ENCODE data around the gene NPC2.
"Not testable (repeated sequence)": the region's sequence is repeated elsewhere in the genome, so short reads cannot be mapped to it uniquely, and the experiment has no call there.

The NPC2 gene

DNA sequence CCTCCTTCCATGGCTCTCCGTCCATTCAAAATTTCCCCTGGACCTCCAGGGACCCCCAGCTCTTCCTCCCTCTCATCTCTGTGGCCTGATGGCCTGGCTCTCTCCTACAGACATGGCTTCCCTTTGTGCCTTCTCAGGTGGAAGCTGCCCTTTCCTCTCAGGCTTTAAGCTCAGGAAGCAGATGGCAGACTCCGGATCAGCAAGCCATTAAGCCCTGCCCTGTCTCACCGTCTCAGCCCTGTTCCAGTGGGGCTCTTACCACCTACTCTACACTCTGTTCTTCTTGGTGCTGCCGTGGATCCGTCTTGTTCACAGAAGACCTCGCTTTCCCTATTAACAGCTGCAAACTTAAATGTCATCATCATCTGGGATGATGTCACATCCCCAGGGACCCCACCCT is 33.1 kb downstream of the NPC2 start:
- TF ChIP-seq Cebpa-rat (IDR thresholded peaks at IDR 0.05): no peak

DNA sequence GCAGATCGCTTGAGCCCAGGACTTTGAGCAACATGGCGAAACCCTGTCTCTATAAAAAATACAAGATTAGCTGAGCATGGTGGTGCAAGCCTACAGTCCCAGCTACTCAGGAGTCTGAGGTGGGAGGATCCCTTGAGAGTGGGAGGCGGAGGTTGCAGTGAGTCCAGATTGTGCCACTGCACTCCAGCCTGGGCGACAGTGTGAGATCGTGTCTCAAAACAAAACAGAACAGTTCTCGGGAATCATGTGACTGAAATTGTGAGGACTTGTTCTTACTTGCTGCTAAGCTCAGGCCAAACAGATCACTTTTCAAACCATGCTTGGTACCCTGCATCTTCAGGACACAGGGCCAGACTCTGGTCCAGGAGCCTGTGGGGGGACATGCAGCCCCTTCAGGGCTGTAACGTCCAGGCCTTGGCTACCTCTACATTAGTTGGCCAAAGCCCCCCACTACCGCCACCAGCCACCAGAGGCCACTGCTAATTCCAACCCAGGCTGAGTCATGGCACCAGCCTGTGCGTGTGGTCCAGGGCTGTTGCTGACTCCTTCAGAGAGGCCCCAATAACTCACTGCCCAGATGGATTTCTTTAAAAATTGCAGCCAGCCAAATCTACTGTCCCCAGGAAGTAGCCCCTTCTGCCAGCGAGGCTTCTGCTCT is 33.7 kb downstream of the NPC2 start:
- TF ChIP-seq Cebpa-rat (IDR thresholded peaks at IDR 0.05): no peak
- no peaks in the 10 kb centered on the region for H3K27me3 ChIP-seq
- no peak overlapping the region for H3K27ac ChIP-seq
- H3K36me3 ChIP-seq: no peaks in the 10 kb centered on the region
- no peaks in the 10 kb centered on the region for H4K20me1 ChIP-seq
- peaks cover 62% of the 10 kb centered on the region for H3K4me1 ChIP-seq
- H3K4me2 ChIP-seq: peak overlapping the region; percentile 12; the same call in 1 of the 2 replicates
- no peaks in the 10 kb centered on the region for H3K9me3 ChIP-seq
- no peak overlapping the region for H3K9ac ChIP-seq
- no peak overlapping the region for H3K4me3 ChIP-seq

More for the DNA sequence above, 33.1 kb downstream of the NPC2 start:
- Histone ChIP-seq H4K20me1 (no peaks in the 10 kb centered on the region), H3K27me3 (no peaks in the 10 kb centered on the region), H3K4me2 (peak overlapping the region; percentile 12; the same call in 1 of the 2 replicates), H3K9ac (no peak overlapping the region), H3K27ac (no peak overlapping the region), H3K9me3 (no peaks in the 10 kb centered on the region), H3K4me3 (no peak overlapping the region), H3K36me3 (no peaks in the 10 kb centered on the region), H3K4me1 (peaks cover 57% of the 10 kb centered on the region)

DNA sequence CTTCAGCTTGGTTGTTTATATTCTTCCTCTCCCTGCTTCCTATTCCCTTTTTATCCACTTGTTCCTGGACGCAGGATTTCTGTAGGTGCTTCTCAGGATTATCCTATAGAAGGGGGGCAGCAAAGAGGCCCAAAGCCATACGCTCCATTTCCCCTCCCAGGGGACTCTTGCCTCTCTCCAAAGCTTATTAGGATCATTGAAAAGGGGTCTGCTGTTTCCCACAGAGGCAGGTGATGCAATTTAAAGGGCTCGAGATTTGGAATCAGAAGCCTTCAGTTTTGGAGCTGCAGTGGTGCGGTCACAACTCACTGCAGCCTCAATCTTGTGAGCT is 35.6 kb downstream of the NPC2 start:
- Histone ChIP-seq H4K20me1 (no peaks in the 10 kb centered on the region), H3K27me3 (no peaks in the 10 kb centered on the region), H3K4me1 (peaks cover 66% of the 10 kb centered on the region), H3K27ac (peak overlapping the region; percentile 18; the same call in 1 of the 2 replicates), H3K9me3 (no peaks in the 10 kb centered on the region), H3K9ac (no peak overlapping the region), H3K4me2 (peak overlapping the region; percentile 75), H3K4me3 (no peak overlapping the region), H3K36me3 (no peaks in the 10 kb centered on the region)
- TF ChIP-seq Cebpa-rat (IDR thresholded peaks at IDR 0.05): no peak

DNA sequence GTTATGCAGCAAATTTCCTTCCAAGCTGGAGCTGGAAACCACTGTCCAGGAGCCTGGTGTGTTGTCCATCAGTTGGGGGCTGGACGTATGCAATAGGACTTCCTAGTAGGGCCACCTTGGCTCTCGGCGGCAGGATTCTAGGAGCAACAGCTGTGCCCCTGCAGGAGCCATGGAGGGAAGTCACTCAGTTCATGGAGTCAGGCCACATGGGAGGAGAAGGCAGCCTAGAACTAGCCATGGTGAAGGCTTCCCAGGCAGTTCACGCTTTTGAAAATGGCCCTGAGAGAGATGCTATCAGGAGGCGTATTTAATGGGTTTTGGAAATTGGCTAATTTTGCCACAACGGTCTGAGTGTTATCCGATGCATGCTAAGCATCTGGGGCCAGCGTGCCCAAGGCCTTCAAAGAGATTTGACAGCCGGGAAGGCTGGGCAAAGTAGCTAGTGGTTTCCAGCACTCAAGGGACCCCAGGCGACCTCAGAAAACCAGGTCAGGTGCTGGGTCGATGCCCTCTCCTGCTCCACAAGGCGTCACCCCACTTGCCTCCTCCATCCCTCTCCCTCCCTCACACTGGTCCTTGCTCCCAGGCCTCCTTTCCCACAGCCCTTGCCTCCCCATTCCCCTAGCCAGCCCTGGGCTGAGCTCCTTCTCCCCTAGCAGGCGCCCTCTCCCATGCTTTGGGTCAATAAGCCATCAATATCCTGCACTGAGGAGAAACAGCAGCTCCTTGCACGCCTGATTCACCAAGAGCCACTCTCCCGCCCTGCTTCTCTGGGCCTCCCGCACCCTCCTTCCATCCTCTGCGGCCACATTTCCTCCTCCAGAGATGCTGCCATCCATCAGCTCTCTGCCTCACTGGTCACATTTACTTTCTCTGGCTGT is 36.2 kb downstream of the NPC2 start:
- H3K9ac ChIP-seq: no peak overlapping the region
- H3K9me3 ChIP-seq: no peaks in the 10 kb centered on the region
- H3K4me1 ChIP-seq: peaks cover 66% of the 10 kb centered on the region
- H3K4me2 ChIP-seq: peak overlapping the region; percentile 75
- peak overlapping the region; percentile 18; the same call in 1 of the 2 replicates for H3K27ac ChIP-seq
- no peaks in the 10 kb centered on the region for H3K27me3 ChIP-seq
- no peaks in the 10 kb centered on the region for H4K20me1 ChIP-seq
- TF ChIP-seq Cebpa-rat (IDR thresholded peaks at IDR 0.05): no peak
- no peaks in the 10 kb centered on the region for H3K36me3 ChIP-seq
- H3K4me3 ChIP-seq: 0 out of 2 replicates have a peak overlapping the region, but pooled peaks have one; percentile 9

DNA sequence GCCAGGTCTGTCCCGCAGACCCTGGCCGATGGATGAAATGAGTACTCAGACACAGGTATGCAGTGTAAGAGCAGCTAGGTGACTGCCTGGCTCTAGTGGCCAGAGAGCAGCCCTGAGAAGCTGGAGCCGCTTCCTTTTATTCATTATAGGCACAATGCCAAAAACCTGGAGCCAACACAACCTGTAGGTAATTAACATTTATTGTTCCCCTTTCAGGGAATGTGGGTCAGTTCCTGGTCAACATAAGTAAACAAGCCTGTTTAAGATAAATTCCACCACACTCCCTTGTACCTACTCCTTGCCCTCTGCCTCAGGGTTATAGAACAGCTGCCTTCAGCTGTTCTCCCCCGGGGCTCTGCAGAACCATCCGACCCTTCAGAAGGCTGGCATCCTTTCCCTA is 38.7 kb downstream of the NPC2 start:
- not testable (repeated sequence) for H3K36me3 ChIP-seq, H3K9ac ChIP-seq, H3K9me3 ChIP-seq, H3K4me3 ChIP-seq, H3K27me3 ChIP-seq, H4K20me1 ChIP-seq, H3K27ac ChIP-seq
- H3K4me2 ChIP-seq: peak overlapping the region; percentile 14; the same call in 1 of the 2 replicates
- peaks cover 50% of the 10 kb centered on the region for H3K4me1 ChIP-seq

DNA sequence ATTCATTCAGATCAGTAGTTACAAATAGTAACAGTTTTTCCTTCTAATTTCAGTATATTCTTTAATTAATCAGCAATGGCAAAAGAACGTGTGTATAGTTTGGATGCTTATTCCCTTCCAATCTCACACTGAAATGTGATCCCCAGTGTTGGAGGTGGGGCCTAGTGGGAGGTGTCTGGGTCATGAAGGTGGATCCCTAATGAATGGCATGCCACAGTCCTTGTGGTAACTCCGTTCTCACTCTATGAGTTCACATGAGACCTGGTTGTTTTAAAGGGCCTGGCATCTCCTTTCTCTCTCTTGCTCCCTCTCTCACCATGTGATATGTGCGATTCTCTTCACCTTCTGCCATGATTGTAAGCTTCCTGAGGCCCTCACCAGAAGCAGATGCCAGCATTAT is 48.2 kb downstream of the NPC2 start:
- Histone ChIP-seq H3K4me1 (no peaks in the 10 kb centered on the region), H3K4me2 (no peak overlapping the region), H3K36me3 (no peaks in the 10 kb centered on the region), H3K27ac (no peak overlapping the region), H3K9ac (no peak overlapping the region), H3K27me3 (no peaks in the 10 kb centered on the region), H4K20me1 (no peaks in the 10 kb centered on the region), H3K4me3 (no peak overlapping the region), H3K9me3 (no peaks in the 10 kb centered on the region)
- TF ChIP-seq Cebpa-rat (IDR thresholded peaks at IDR 0.05): no peak

DNA sequence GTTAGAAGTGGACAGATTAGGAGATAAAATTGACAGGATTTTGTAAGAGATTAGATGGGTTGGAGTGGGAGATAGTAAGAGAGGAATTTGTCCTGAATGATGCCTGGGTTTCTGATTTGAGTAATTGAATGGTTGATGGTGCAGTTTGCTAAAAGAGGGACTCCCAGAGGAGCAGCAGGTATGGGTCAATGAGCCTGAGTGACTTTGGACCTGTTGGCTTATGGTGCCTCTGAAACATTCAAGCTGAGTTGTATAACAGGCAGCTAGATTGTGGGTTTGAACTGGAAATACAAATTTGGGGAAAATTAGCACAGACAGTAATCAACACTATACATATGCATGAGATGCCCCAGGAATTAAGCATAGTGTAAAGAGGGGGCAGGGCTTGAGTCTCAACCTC is 50.3 kb downstream of the NPC2 start:
- no peaks in the 10 kb centered on the region for H4K20me1 ChIP-seq
- H3K9ac ChIP-seq: no peak overlapping the region
- no peak overlapping the region for H3K27ac ChIP-seq
- H3K4me2 ChIP-seq: no peak overlapping the region
- H3K36me3 ChIP-seq: no peaks in the 10 kb centered on the region
- no peak for TF ChIP-seq Cebpa-rat (IDR thresholded peaks at IDR 0.05)
- no peaks in the 10 kb centered on the region for H3K27me3 ChIP-seq
- no peaks in the 10 kb centered on the region for H3K4me1 ChIP-seq
- H3K4me3 ChIP-seq: no peak overlapping the region
- no peaks in the 10 kb centered on the region for H3K9me3 ChIP-seq

DNA sequence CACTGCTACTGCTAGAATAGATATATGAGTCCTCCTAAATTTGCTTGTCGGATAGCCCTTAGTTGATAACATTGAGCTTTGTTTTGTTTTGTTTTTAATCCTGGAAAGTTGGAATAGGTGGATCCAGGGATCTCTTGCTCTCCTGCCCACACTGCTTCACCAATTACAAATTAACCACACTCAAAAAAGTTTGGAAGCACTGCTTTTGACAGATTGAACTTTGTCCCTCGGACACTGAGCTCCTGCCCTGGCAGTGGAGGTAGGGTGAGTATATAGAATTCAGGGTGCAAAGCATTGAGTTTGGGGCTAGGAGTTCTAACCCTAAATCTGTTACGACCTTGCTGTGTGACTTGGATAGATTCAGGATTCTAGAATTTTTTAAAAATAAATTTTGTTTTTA is 52.0 kb downstream of the NPC2 start:
- Histone ChIP-seq H3K4me2 (no peak overlapping the region), H3K9me3 (no peaks in the 10 kb centered on the region), H3K27ac (no peak overlapping the region), H3K27me3 (no peaks in the 10 kb centered on the region), H3K36me3 (no peaks in the 10 kb centered on the region), H4K20me1 (no peaks in the 10 kb centered on the region), H3K9ac (no peak overlapping the region), H3K4me1 (no peaks in the 10 kb centered on the region), H3K4me3 (no peak overlapping the region)
- TF ChIP-seq Cebpa-rat (IDR thresholded peaks at IDR 0.05): no peak

DNA sequence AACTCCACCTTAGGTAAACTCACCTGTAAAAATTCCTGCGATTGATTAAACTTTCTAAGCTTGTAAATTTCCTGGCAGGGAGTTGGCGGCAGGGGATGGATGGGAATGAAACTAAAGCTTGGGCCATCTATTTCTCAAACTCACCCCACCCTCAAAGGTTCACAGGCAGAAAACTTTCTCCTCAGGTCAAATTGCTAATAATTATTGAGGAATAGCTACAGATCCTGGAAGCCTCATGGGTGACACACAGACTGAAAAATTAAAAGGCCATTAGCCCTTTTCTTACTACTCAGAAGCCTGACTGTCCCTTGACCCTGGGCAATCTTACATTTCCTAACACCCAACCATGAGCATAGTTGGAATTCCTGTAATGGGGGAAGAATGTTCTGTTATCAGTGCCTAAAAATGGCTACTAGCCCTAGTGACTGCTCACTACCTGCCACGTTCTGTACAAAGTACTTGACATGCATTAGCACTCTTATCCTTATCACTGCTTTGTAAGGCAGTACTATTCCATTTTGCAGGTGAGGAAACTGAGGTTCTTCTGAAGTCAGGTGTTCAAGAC is 54.7 kb downstream of the NPC2 start:
- no peaks in the 10 kb centered on the region for H3K9me3 ChIP-seq
- H3K9ac ChIP-seq: no peak overlapping the region
- H3K4me1 ChIP-seq: no peaks in the 10 kb centered on the region
- H3K4me2 ChIP-seq: no peak overlapping the region
- H3K27ac ChIP-seq: no peak overlapping the region
- H3K27me3 ChIP-seq: no peaks in the 10 kb centered on the region
- no peaks in the 10 kb centered on the region for H3K36me3 ChIP-seq
- no peaks in the 10 kb centered on the region for H4K20me1 ChIP-seq
- TF ChIP-seq Cebpa-rat (IDR thresholded peaks at IDR 0.05): no peak
- H3K4me3 ChIP-seq: no peak overlapping the region

DNA sequence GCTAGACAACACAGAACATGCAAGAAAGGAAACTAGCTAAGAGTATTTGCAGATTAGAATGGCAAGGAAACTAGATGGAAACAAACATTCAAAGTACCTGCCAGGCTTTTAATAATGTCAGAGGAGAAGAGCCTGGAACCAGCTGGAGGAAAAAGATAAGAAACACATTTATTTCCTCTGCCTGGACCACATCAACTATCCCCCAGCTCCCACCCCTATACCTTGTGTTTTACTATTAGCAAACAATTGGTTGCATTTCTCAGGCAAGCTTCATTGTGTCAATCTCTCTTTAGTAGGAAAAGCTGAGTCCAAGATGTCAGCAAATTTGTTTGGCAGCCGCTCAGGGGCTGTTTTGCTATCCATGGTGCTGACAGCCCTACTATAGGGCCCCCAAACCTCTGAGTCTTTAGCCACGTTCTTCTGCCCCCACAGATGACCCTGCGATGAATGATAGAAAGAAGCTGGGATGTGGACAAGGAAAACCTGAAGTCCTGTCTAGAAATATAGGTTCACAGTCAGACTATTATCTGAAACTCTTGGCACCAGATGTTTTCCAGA is 55.5 kb downstream of the NPC2 start:
- Histone ChIP-seq H3K27me3 (no peaks in the 10 kb centered on the region), H3K4me2 (no peak overlapping the region), H3K27ac (no peak overlapping the region), H3K4me1 (no peaks in the 10 kb centered on the region), H3K9me3 (no peaks in the 10 kb centered on the region), H3K4me3 (no peak overlapping the region), H3K9ac (no peak overlapping the region), H4K20me1 (no peaks in the 10 kb centered on the region), H3K36me3 (no peaks in the 10 kb centered on the region)
- TF ChIP-seq Cebpa-rat (IDR thresholded peaks at IDR 0.05): no peak
